HepG2 (cell line): Measurements from ENCODE around the gene METTL1. TPM values are rescaled to one million over a fixed set of nuclear protein-coding genes. Genes with fewer than 3 reads are reported as not detected.

Experiments used
- E2F1 ChIP-seq: sonication (generic); formaldehyde crosslinking; IDR thresholded peaks from 2 replicates; pipeline ENCODE4 v1.5.0; 2020; ENCODE audit warnings: missing genetic modification reagents
- ETV5 ChIP-seq: IDR thresholded peaks from 2 replicates; pipeline ENCODE4 v1.6.1; 2018; ENCODE audit warnings: missing biosample characterization, missing genetic modification reagents, inconsistent platforms, borderline replicate concordance
- IRF1 ChIP-seq: sonication (generic); formaldehyde crosslinking; IDR thresholded peaks from 2 replicates; pipeline ENCODE4 v1.4.0; 2020; ENCODE audit warnings: low read depth, mild to moderate bottlenecking, missing genetic modification reagents
- NFAT5 ChIP-seq: sonication (generic); formaldehyde crosslinking; IDR thresholded peaks from 2 replicates; pipeline ENCODE4 v1.4.0; 2020; ENCODE audit warnings: missing genetic modification reagents
- NFE2L2 ChIP-seq: fragments of 150-350 bp; IDR thresholded peaks from 2 replicates; pipeline ENCODE4 v1.6.1; 2014; ENCODE audit warnings: low read length
- SAFB2 ChIP-seq: sonication (generic); formaldehyde crosslinking; IDR thresholded peaks from 2 replicates; pipeline ENCODE4 v1.5.1; 2020; ENCODE audit warnings: missing genetic modification reagents, low read depth, mild to moderate bottlenecking, borderline replicate concordance
- SIX1 ChIP-seq: sonication (generic); formaldehyde crosslinking; IDR thresholded peaks from 2 replicates; pipeline ENCODE4 v1.4.0; 2020; ENCODE audit warnings: missing genetic modification reagents, borderline replicate concordance
- SMAD3 ChIP-seq: sonication (generic); formaldehyde crosslinking; IDR thresholded peaks from 2 replicates; pipeline ENCODE4 v1.4.0; 2020; ENCODE audit warnings: missing genetic modification reagents
- SP2 ChIP-seq: sonication (generic); formaldehyde crosslinking; IDR thresholded peaks from 2 replicates; pipeline ENCODE4 v1.5.1; 2020; ENCODE audit warnings: mild to moderate bottlenecking, missing genetic modification reagents
- SUZ12 ChIP-seq: fragments of 150-350 bp; IDR thresholded peaks from 2 replicates; pipeline ENCODE4 v1.6.1; 2014; ENCODE audit warnings: low read depth, low read length
- TBX3 ChIP-seq: fragments of 450-650 bp; IDR thresholded peaks from 2 replicates; pipeline ENCODE4 v1.6.1; 2017; ENCODE audit warnings: antibody characterized with exemption, mild to moderate bottlenecking, inconsistent platforms, borderline replicate concordance
- TFDP1 ChIP-seq: IDR thresholded peaks from 2 replicates; pipeline ENCODE4 v1.6.1; 2016; ENCODE audit warnings: missing compliant biosample characterization, missing genetic modification reagents, borderline replicate concordance
- ZBTB7A ChIP-seq: sonication (generic); formaldehyde crosslinking; IDR thresholded peaks from 2 replicates; pipeline ENCODE4 v1.8.0; 2022; ENCODE audit warnings: mild to moderate bottlenecking, missing genetic modification reagents
- ZFY ChIP-seq: sonication (generic); formaldehyde crosslinking; IDR thresholded peaks from 2 replicates; pipeline ENCODE4 v1.4.0; 2020; ENCODE audit warnings: missing genetic modification reagents
- ZNF124 ChIP-seq: sonication (generic); formaldehyde crosslinking; IDR thresholded peaks from 2 replicates; pipeline ENCODE4 v1.4.0; 2020; ENCODE audit warnings: missing genetic modification reagents
- ZNF547 ChIP-seq: sonication (generic); formaldehyde crosslinking; IDR thresholded peaks from 2 replicates; pipeline ENCODE4 v1.5.1; 2020; ENCODE audit warnings: mild to moderate bottlenecking, missing genetic modification reagents
- ZNF605 ChIP-seq: sonication (generic); formaldehyde crosslinking; IDR thresholded peaks from 2 replicates; pipeline ENCODE4 v1.8.0; 2022; ENCODE audit warnings: mild to moderate bottlenecking, missing genetic modification reagents
- ZNF800 ChIP-seq: sonication (generic); formaldehyde crosslinking; IDR thresholded peaks from 2 replicates; pipeline ENCODE4 v1.4.0; 2020; ENCODE audit warnings: missing genetic modification reagents
- polyA plus RNA-seq, 8 experiments: library from polyadenylated mRNA; depleted of rRNA in 3 of 8; stranded (reverse) in 7 of 8; unstranded in 1 of 8; fragments of >200 nt; fragmentation: Illumina TruSeq in 4 of 8; extraction: Trizol in 4 of 8; gene quantifications; 2 replicates each; pipeline versions ENCODE4 v1.2.1 to v1.2.3, GENCODE V29; 2011 to 2016; ENCODE audit warnings: low read depth in 4 of 8, missing spikeins in 1 of 8, mixed read lengths in 1 of 8; ENCODE audit not compliant: insufficient read depth in 1 of 8
- total RNA-seq, 5 experiments: library from RNA; depleted of rRNA; stranded (reverse); fragments of >200 nt; fragmentation: Illumina TruSeq; extraction: Trizol; gene quantifications; 2 replicates each; pipeline ENCODE4 v1.2.3, GENCODE V29; 2016; ENCODE audit warnings: low read depth in 1 of 5

The METTL1 gene
- total and polyA plus RNA-seq, 2 of the 13 experiments (the other 11 are each of a cell fraction or from before 2014, with no cell fraction given) = 34.7 to 36.9 TPM

- 0 out of 2 replicates have a peak, but pooled peaks have one; percentile 47 for TF ChIP-seq NFAT5 (CRISPR knock-in tag)
- peak; percentile 85 for TF ChIP-seq E2F1
- TF ChIP-seq ZBTB7A (CRISPR knock-in tag) = 0 out of 2 replicates have a peak, but pooled peaks have one; percentile 39
- 0 out of 2 replicates have a peak, but pooled peaks have one; percentile 43 for TF ChIP-seq SP2
- TF ChIP-seq IRF1 (CRISPR knock-in tag) = no peak
- no peak for TF ChIP-seq SIX1 (CRISPR knock-in tag)
- peak; percentile 64; the same call in 1 of the 2 replicates for TF ChIP-seq TFDP1
- no peak for TF ChIP-seq NFE2L2
- TF ChIP-seq ZNF547 (CRISPR knock-in tag) = 0 out of 2 replicates have a peak, but pooled peaks have one; percentile 34
- peak; percentile 79 for TF ChIP-seq ZFY (CRISPR knock-in tag)
- peak; percentile 98 for TF ChIP-seq SMAD3 (CRISPR knock-in tag)
- TF ChIP-seq ZNF605 (CRISPR knock-in tag) = peak; percentile 85; the same call in 1 of the 2 replicates
- peak; percentile 92; the same call in 1 of the 2 replicates for TF ChIP-seq SAFB2 (CRISPR knock-in tag)
- TF ChIP-seq SUZ12 = no peak
- peak; percentile 88 for TF ChIP-seq ZNF124 (CRISPR knock-in tag)
- peak; percentile 85; the same call in 1 of the 2 replicates for TF ChIP-seq ZNF800 (CRISPR knock-in tag)
- TF ChIP-seq ETV5 (CRISPR knock-in tag) = peak; percentile 48; the same call in 1 of the 2 replicates
- TF ChIP-seq TBX3 = no peak
These were observed 10.9 kb upstream of the METTL1 start, which contains the start of gene TSFM (continued) for GRCh38 chr12:57782608-57783465.
